Skin of body (tissue), 1 donor: Measurements from ENCODE around the gene SOCS2. TPM values are rescaled to one million over a fixed set of nuclear protein-coding genes. Genes with fewer than 3 reads are reported as not detected.

Source experiments
- total RNA-seq: library from RNA; depleted of rRNA; stranded (reverse); fragments of >200 nt; gene quantifications from one replicate; pipeline ENCODE4 v1.2.3, GENCODE V29; 2014

The SOCS2 gene
- total RNA-seq, 1 donor from 2014 or later: 23.7 TPM

Other genes starting within 250 kb of the SOCS2 start
- gene NUDT4, start 194.8 kb upstream of the SOCS2 start, total RNA-seq: 54.1 TPM
- gene UBE2N, start 130.7 kb upstream of the SOCS2 start, total RNA-seq: 69.3 TPM
- gene MRPL42, start 105.2 kb upstream of the SOCS2 start, total RNA-seq: 40.7 TPM
- gene CRADD, start 104.7 kb downstream of the SOCS2 start, total RNA-seq: 15.5 TPM